Stimulated activated naive CD4-positive, alpha-beta T cell (primary cell): ENCODE data around the gene RELL2.
A peak's percentile ranks its signal among the peaks of the same experiment; 100 is the strongest.

Source experiments
- DNase-seq, 6 experiments: peaks; one replicate each; lab custom pipeline; 2025; lab: John Stamatoyannopoulos, UW

The RELL2 gene

GRCh38 chr5:141618804-141619554 lies 17.8 kb upstream of the RELL2 start, which contains the start of gene DIAPH1:
DIAPH1 (minus strand) TSS chr5:141619000; CDS start chr5:141618914, 86 bp downstream.
- peak; percentile 91 to 97 (median 94) for DNase-seq

- no peak for DNase-seq
Observed at GRCh38 chr5:141623186-141623585, 13.6 kb upstream of the RELL2 start.

- no peak for DNase-seq
Observed at GRCh38 chr5:141623611-141624010, 13.2 kb upstream of the RELL2 start.

DNA sequence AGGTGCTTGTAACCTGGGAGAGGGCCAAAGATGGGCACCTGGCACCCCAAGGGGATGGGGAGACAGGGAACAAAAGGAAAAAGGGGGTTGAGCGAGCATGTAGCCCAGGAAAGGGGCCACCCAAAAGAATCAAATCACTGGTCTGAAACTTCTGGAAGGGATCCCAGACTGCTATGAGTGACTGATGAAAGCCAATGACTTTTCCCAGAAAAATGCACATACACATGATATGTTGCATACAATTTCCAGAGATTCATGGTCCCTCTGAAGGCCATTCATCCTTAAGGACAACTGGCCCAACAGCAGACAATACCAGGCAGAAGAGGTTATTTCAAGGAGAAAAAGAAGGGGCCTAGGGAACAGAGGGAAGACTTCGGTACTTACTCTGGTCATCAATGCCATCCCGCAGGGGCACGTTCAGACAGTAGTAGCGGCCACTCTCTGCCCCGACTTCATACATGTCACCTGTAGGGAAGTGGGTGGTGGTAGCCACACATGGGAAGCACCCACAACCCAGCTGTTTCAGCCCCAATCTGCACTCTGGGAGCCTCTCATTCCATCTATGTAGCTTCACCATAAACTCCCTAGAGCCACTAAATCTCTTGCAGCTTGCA lies 8.5 kb upstream of the RELL2 start:
- DNase-seq: no peak

- DNase-seq: no peak
Observed at GRCh38 chr5:141630570-141631140, 6.1 kb upstream of the RELL2 start.

DNA sequence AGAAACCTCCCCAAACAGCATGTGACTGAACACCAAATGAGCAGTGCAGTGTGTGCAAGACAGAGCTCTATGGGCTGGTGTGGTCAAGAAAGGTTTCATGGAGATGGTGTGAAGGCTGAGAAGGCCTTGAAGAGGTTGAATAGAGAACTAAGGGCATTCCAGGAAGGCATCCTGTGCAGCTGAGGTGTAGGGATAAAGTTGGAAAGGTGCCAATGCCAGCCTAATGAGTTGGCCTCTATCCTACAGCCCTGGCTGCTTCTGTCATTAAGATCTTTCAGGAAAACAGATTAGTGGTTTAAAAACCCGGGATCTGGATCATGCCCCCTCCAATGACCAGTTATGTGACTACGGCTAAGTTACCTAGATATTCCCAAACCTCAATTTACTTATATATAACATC lies 4.1 kb upstream of the RELL2 start:
- DNase-seq: no peak

DNA sequence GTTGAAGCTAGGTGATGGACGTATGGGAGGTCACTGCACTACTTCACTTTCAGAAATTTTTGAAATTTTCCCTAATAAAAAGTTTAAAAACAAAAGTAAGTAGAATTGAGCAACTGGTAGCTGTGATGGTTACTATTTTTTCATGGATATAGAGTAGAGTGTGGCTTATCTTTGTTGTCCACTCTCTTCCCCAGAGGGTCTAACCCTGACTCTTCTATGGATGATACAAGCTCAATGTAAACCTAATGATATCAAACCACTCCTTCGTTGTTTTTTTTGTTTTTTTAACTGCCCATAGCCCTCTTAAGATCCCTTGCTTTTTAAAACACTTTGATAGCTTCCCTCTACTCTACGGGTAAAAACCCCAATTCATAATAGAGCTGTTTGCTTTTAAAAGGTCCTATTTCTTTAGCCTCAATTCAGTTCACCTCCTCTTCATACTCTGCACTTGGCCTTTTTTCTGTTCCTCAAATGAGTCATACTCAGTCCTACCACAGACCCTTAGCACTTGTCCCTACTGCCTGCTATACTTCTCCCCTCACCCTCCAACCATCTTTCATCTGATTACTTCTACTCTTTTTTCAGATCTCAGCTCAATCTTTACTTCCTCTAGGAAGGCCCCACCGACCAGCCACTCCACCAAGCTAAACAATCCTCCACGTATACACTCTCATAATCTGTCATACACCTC lies 2.8 kb upstream of the RELL2 start:
- no peak for DNase-seq

DNA sequence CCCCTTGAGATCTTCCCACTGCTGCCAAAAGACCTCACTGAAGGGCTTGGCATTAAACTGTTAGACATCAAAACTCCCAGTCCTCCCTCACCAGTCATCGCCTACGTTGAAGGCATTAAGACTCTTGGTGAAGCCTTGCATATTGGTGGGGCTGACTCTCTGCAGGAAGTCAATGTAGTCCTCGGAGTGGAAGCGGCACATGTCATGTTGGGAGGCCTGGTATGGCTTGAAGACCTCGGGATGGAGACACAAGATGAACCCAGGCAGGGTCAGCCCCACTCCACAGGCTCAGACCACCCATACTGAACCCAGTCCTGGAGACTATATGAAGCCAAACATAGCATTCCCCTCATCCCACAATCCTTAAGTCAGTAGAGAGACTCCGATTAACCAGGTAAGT lies 2.1 kb upstream of the RELL2 start:
- no peak for DNase-seq

DNA sequence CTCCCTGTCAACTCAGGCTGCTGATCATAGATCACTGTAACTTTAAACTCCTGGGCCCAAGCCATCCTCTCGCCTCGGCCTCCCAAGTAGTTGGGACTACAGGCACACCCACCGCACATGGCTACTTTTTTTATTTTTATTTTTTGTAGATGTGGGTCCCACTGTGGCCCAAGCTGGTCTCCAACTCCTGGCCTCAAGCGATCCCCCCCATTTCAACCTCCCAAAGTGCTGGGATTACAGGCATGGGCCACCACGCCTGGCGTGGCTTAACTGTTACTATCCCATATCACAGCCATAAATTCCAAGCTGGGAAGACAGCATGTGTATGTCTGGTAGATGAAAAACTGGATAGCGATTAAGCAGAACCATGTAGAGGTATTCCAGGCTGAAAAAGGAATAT lies 1.2 kb upstream of the RELL2 start:
- no peak for DNase-seq

- peak in 1 of 6 experiments; percentile 27 for DNase-seq
Observed at GRCh38 chr5:141636106-141636412, 738 bp upstream of the RELL2 start.

DNA sequence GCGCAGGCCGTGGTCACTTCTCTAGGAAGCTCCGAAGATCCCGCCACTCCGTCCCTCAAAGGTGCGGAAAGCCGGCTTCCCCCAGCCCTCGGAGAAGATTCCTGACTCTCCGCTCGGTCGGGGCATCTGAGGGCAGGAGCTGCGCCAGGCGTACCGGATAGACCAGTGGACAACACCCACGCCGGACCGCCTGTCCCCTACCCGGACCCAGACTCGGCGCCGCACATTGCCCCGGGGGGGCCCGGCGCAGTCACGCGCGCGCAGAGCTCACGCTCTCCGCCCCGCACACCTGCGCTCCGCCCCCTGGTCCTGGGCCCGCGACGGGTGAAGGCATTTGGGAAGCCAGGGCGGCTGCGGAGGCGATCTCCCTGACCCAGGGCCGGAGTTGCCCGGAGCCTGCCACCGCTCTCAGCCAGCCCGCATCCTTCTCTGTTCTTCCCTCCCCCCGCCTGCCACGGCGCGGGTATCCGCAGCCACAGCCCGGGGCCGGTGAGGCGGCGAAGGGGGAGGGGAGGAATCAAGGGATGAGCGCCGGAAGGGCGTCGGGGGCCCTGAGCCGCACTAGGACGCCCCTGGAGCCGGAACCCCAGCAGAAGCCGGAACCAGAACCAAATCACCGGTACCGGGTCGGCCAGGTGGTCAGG lies 448 bp downstream of the RELL2 start:
- DNase-seq: peak; percentile 27 to 72 (median 60)

- DNase-seq: peak; percentile 20 to 56 (median 48)
Observed at GRCh38 chr5:141637767-141638419, 1.1 kb downstream of the RELL2 start.

DNA sequence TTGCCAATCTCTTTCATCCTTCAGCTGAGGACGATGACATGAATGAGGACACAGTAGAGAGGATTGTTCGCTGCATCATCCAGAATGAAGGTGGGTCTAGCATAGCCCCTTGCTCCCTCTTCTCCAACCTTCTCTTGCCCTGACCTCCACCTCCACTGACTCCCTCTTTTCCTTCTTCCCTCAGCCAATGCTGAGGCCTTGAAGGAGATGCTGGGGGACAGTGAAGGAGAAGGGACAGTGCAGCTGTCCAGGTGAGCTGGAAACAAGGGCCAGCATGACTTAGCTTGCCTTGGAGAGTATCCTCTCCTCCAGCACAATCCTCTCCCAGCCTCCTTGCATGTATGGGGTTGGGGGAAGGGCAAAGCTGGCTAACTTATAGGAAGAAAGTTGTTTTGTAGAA lies 2.0 kb downstream of the RELL2 start:
- no peak for DNase-seq

- DNase-seq: no peak
Observed at GRCh38 chr5:141639357-141640050, 2.7 kb downstream of the RELL2 start.

- DNase-seq: no peak
Observed at GRCh38 chr5:141640051-141640415, 3.2 kb downstream of the RELL2 start.

DNA sequence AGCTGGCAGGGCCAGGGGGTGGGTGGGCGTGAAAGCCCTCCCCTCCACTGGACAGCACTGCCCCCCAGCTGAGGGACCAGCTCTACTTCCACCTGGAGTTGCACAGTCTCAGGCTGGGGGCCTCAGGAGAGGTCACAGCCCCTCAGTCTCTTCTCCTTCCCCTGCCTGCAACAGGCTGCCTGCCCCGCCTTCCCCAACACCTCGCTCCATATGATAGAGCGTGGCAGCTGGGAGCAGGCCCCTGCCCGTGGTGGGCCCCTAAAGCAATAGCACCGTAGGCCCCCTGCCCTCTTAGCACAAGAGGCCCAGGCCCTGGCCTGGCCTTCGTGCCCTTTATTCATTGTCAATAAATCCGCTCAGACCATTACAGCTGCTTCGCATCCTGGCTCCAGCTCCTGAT lies 3.9 kb downstream of the RELL2 start:
- no peak for DNase-seq

- DNase-seq: no peak
Observed at GRCh38 chr5:141641634-141642267, 5.0 kb downstream of the RELL2 start.

- no peak for DNase-seq
Observed at GRCh38 chr5:141646026-141646425, 9.2 kb downstream of the RELL2 start.

DNA sequence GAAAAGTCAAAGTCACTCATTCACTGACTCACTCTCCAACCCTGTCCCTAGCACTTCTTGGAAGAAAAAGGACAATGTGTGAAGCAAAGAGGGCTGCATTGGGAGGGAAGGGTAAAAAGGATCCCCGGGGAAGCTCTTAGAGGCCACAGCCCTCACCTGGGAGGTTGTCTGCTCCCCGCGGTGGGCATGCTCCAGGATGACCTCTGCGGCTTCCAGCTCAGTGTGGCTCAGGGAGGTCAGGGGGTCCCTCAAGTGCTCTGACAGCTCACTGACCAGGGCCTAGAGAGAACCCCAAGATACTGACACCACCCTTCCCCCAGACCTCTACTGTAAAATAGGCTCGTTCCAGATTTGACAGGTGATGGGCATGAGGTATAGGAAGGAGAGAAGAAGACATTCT lies 10.4 kb downstream of the RELL2 start:
- DNase-seq: no peak

- no peak for DNase-seq
Observed at GRCh38 chr5:141647851-141648250, 11.1 kb downstream of the RELL2 start.
